K562 (cell line): Measurements from ENCODE around the gene FKBP15. TPM values are rescaled to one million over a fixed set of nuclear protein-coding genes. Genes with fewer than 3 reads are reported as not detected.

ENCODE experiments used
- HMG20B ChIP-seq: fragments of 250-450 bp; sonication (Bioruptor Pico); IDR thresholded peaks from 2 replicates; pipeline ENCODE4 v1.5.0; 2021; ENCODE audit warnings: mild to moderate bottlenecking
- SIN3A ChIP-seq, 2 experiments: fragments of 150-350 bp in 1 of 2; IDR thresholded peaks; 2 replicates each; pipeline ENCODE4 v1.6.1; 2011 to 2016; ENCODE audit warnings: borderline replicate concordance in 2 of 2, low read depth in 2 of 2, low read length in 2 of 2, mild to moderate bottlenecking in 2 of 2, moderate library complexity in 2 of 2; ENCODE audit not compliant: control insufficient read depth in 1 of 2
- TAF9B ChIP-seq: fragments of 450-650 bp; IDR thresholded peaks from 2 replicates; pipeline ENCODE4 v1.6.1; 2018; ENCODE audit warnings: mild to moderate bottlenecking; ENCODE audit not compliant: partially characterized antibody
- ZNF408 ChIP-seq: fragments of 250-450 bp; sonication (Bioruptor Pico); IDR thresholded peaks from 2 replicates; pipeline ENCODE4 v1.4.0; 2020; ENCODE audit warnings: low read depth, mild to moderate bottlenecking, moderate library complexity
- polyA plus RNA-seq, 8 experiments: library from polyadenylated mRNA; depleted of rRNA in 4 of 8; stranded (reverse) in 5 of 8; unstranded in 3 of 8; fragments of >200 nt; fragmentation: Nextera tagmentation in 2 of 8; fragmentation: Illumina TruSeq in 1 of 8; extraction: Ambion mirVana in 2 of 8; extraction: Trizol in 1 of 8; gene quantifications; 2 replicates each; pipeline versions ENCODE4 v1.2.1 to v1.2.3, GENCODE V29; 2011 to 2014; ENCODE audit warnings: inconsistent platforms in 1 of 8, missing spikeins in 1 of 8
- total RNA-seq, 7 experiments: library from RNA; depleted of rRNA in 6 of 7; stranded (reverse); fragments of >200 nt in 6 of 7; fragmentation: Illumina TruSeq in 2 of 7; extraction: Trizol in 2 of 7; gene quantifications; 2 replicates each; pipeline versions ENCODE4 v1.2.1 to v1.2.3, GENCODE V29; 2011 to 2021; ENCODE audit warnings: low replicate concordance in 1 of 7
- TF ChIP-seq, protein P1 (sequence below), 2 experiments: fragments of 450-650 bp; IDR thresholded peaks; 2 replicates each; pipeline ENCODE4 v1.6.1; 2016; ENCODE audit warnings: mild to moderate bottlenecking in 2 of 2, borderline replicate concordance in 1 of 2, low read depth in 1 of 2, moderate library complexity in 1 of 2
- TF ChIP-seq, protein P2 (sequence below): fragments of 450-650 bp; formaldehyde crosslinking; IDR thresholded peaks from 2 replicates; pipeline ENCODE4 v1.4.0; 2022; ENCODE audit warnings: missing genetic modification characterization
- TF ChIP-seq, protein P3 (sequence below), 2 experiments: IDR thresholded peaks in 1 of 2; conservative IDR thresholded peaks in 1 of 2; 2 replicates each; pipeline ENCODE4 v1.6.1; 2016; ENCODE audit warnings: low read depth in 2 of 2, mild to moderate bottlenecking in 1 of 2, missing compliant biosample characterization in 1 of 2, missing genetic modification characterization in 1 of 2, moderate library complexity in 1 of 2
- TF ChIP-seq, protein P4 (sequence below): fragments of 450-650 bp; conservative IDR thresholded peaks from 2 replicates; pipeline ENCODE4 v1.6.1; 2016; ENCODE audit warnings: missing genetic modification characterization, low read depth, mild to moderate bottlenecking, control low read depth, missing compliant biosample characterization

Gene FKBP15
- total and polyA plus RNA-seq, 9 of the 15 experiments (the other 6 are each of a cell fraction or from before 2014, with no cell fraction given) = 8.7 to 38.0 (median 18.9) TPM

DNA sequence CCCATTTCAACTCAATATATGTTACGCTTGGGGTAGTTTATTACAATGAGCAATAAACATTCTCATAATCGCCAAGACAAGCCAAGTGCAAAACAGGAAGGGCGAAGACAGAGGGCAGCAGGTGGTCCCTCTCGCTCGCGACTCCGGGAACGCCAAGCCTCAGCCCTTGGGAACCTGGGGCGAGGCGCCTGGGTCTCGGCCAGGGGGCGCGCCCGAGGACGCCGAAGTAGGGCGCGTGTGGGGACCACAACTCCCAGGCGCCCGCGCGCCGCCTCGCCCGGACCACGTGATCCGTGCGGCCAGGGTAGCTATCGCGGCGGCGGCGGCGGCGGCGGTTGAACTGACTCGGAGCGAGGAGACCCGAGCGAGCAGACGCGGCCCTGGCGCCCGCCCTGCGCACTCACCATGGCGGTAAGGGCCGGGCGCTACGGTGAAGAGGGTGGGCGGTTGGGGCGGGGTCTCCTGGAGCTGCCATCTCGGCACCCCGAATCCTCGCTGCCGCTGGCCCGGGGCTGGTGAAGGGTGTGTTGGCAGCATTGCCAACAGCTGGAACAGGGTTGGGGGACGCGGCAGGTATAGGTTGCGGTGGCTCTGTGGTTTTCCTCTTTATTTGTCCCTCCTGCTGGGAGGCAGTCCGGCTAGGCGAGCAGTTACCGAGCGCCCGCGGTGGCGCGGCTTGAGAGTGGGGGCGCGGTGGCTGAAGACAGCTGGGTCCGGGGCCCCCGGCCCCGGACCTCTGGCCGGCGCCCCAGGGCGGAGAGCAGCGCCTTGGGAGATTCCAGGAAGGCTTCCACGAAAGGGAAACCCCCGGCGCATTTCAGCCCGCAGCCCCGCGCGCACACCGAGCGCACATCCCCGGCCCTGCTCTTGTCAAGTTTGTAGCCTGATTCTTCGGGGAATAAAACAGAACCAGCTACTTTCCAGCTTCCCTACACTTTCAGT, 70.1 kb downstream of the FKBP15 start, which contains the start of gene SLC31A2 (continued):
- TF ChIP-seq, protein P1, sequence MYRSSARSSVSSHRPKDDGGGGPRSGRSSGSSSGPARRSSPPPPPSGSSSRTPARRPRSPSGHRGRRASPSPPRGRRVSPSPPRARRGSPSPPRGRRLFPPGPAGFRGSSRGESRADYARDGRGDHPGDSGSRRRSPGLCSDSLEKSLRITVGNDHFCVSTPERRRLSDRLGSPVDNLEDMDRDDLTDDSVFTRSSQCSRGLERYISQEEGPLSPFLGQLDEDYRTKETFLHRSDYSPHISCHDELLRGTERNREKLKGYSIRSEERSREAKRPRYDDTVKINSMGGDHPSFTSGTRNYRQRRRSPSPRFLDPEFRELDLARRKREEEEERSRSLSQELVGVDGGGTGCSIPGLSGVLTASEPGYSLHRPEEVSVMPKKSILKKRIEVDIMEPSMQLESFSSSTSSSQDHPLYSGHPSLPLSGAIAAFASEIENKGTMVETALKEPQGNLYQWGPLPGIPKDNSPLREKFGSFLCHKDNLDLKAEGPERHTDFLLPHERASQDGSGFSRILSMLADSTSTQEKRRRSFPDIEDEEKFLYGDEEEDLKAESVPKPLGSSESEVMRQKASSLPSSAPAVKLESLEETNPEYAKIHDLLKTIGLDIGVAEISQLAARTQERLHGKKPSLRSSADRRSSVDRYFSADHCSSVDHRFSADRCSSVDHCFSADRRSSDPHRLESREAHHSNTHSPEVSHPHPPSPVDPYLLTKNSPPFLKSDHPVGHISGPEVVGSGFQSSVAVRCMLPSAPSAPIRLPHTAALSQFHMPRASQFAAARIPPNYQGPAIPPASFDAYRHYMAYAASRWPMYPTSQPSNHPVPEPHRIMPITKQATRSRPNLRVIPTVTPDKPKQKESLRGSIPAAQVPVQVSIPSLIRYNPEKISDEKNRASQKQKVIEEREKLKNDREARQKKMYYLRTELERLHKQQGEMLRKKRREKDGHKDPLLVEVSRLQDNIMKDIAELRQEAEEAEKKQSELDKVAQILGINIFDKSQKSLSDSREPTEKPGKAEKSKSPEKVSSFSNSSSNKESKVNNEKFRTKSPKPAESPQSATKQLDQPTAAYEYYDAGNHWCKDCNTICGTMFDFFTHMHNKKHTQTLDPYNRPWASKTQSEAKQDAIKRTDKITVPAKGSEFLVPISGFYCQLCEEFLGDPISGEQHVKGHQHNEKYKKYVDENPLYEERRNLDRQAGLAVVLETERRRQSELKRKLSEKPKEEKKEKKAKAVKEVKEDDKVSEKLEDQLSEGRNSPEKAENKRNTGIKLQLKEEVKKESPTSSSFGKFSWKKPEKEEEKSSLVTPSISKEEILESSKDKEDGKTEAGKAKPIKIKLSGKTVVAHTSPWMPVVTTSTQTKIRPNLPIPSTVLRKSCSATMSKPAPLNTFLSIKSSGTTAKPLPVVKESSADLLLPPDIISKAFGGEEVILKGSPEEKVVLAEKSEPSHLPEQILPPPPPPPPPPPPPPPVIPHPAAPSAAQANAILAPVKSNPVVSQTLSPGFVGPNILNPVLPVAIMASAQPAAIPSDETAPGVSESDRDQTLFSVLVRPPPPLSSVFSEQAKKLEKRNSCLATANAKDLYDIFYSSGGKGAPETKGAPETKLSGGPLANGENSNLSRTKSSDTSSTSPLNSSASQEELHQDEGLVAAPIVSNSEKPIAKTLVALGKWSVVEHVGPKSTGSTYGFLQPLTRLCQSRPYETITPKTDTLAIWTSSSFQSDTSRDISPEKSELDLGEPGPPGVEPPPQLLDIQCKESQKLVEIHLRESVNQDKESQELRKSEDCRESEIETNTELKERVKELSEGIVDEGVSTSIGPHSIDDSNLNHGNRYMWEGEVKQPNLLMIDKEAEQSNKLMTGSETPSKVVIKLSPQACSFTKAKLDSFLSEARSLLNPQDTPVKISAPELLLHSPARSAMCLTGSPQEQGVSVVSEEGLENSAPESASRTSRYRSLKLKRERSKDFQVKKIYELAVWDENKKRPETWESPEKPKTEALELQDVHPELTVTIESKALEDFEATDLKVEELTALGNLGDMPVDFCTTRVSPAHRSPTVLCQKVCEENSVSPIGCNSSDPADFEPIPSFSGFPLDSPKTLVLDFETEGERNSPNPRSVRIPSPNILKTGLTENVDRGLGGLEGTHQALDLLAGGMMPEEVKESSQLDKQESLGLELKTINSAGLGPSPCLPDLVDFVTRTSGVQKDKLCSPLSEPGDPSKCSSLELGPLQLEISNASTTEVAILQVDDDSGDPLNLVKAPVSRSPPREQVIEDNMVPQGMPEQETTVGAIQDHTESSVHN (IDR thresholded peaks at IDR 0.05; ENCODE audit: borderline replicate concordance in 1 of 2, low read depth in 1 of 2) = no peak
- peak; percentile 14 to 61; a peak in 1 of 4 replicates for TF ChIP-seq SIN3A (IDR thresholded peaks at IDR 0.05; ENCODE audit: borderline replicate concordance in 2 of 2, control insufficient read depth in 1 of 2, low read depth in 2 of 2, low read length in 2 of 2)
- no peak for TF ChIP-seq HMG20B (CRISPR knock-in tag)
- TF ChIP-seq, protein P2, sequence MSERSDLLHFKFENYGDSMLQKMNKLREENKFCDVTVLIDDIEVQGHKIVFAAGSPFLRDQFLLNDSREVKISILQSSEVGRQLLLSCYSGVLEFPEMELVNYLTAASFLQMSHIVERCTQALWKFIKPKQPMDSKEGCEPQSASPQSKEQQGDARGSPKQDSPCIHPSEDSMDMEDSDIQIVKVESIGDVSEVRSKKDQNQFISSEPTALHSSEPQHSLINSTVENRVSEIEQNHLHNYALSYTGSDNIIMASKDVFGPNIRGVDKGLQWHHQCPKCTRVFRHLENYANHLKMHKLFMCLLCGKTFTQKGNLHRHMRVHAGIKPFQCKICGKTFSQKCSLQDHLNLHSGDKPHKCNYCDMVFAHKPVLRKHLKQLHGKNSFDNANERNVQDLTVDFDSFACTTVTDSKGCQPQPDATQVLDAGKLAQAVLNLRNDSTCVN (CRISPR knock-in tag) = no peak
- TF ChIP-seq TAF9B = no peak
- TF ChIP-seq, protein P3, sequence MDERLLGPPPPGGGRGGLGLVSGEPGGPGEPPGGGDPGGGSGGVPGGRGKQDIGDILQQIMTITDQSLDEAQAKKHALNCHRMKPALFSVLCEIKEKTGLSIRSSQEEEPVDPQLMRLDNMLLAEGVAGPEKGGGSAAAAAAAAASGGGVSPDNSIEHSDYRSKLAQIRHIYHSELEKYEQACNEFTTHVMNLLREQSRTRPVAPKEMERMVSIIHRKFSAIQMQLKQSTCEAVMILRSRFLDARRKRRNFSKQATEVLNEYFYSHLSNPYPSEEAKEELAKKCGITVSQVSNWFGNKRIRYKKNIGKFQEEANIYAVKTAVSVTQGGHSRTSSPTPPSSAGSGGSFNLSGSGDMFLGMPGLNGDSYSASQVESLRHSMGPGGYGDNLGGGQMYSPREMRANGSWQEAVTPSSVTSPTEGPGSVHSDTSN (CRISPR knock-in tag; IDR thresholded peaks at IDR 0.05; ENCODE audit: low read depth) = no peak
- TF ChIP-seq, protein P3 (tag; conservative IDR thresholded peaks at IDR 0.05; ENCODE audit: low read depth) = no peak
- no peak for TF ChIP-seq ZNF408 (CRISPR knock-in tag)
- TF ChIP-seq, protein P4, sequence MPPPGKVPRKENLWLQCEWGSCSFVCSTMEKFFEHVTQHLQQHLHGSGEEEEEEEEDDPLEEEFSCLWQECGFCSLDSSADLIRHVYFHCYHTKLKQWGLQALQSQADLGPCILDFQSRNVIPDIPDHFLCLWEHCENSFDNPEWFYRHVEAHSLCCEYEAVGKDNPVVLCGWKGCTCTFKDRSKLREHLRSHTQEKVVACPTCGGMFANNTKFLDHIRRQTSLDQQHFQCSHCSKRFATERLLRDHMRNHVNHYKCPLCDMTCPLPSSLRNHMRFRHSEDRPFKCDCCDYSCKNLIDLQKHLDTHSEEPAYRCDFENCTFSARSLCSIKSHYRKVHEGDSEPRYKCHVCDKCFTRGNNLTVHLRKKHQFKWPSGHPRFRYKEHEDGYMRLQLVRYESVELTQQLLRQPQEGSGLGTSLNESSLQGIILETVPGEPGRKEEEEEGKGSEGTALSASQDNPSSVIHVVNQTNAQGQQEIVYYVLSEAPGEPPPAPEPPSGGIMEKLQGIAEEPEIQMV (tag) = no peak
